T-helper 17 cell (primary cell): Measurements from ENCODE around the gene FANCC. TPM values are rescaled to one million over a fixed set of nuclear protein-coding genes. Genes with fewer than 3 reads are reported as not detected.

ENCODE experiments used
- ATAC-seq: fragments of 150-1000 bp; cut with Tn5 transposase; 2 replicates; pipeline ENCODE4 v1.10.0; 2021; ENCODE audit warnings: mild to moderate bottlenecking, moderate library complexity
- DNase-seq, 3 donors: peaks; one replicate each; pipeline versions ENCODE4 v3.0.0 to v3.0.0-alpha.2; 2020 to 2021
- H3K9me3 ChIP-seq: one replicate; pipeline ENCODE4 v1.7.0; 2013; ENCODE audit warnings: low read length, mild to moderate bottlenecking; ENCODE audit not compliant: control insufficient read depth, poor library complexity, severe bottlenecking
- H3K27ac Mint-ChIP-seq: one replicate; pipeline ENCODE4 v1.8.0; 2022; ENCODE audit warnings: mild to moderate bottlenecking, moderate library complexity, mixed read lengths
- H3K27me3 Mint-ChIP-seq: one replicate; pipeline ENCODE4 v1.8.0; 2022; ENCODE audit warnings: mixed read lengths
- H3K36me3 Mint-ChIP-seq: one replicate; pipeline ENCODE4 v1.8.0; 2022; ENCODE audit warnings: low read depth, mixed read lengths
- H3K4me1 Mint-ChIP-seq: one replicate; pipeline ENCODE4 v1.8.0; 2022; ENCODE audit warnings: mild to moderate bottlenecking, mixed read lengths
- H3K4me3 Mint-ChIP-seq: one replicate; pipeline ENCODE4 v1.8.0; 2022; ENCODE audit warnings: mild to moderate bottlenecking, moderate library complexity, mixed read lengths
- total RNA-seq, 4 donors: library from RNA in 2 of 4; stranded (reverse) in 2 of 4; gene quantifications; one replicate each; pipeline ENCODE4 v1.2.3 and lab custom pipeline; 2022 to 2026

FANCC gene
- total RNA-seq, 2 donors from 2014 or later, result 3.7 to 3.9 TPM

GRCh38 chr9:95116002-95116807, 201.3 kb downstream of the FANCC start:
- ATAC-seq, result no peak

DNA sequence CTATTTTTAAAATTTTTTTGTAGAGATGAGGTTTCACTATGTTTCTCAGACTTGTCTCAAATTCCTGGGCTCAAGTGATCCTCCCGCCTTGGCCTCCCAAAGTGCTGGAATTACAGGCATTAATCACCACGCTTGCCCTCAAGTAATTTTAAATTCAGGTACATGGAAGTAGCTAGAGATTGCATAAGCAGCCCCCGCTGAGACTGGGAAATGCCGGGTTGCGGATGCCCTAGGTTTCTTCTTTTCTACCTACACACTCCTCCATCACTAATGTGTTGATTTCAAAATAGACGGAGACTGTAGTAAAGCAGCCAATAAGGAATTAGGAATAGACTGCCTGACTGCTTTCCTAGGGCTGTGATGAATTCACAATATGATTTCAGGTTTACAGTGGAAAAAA, 202.4 kb downstream of the FANCC start:
- DNase-seq, result no peak
- Mint-ChIP-seq H3K4me1 (no peaks in the 10 kb centered on the region), H3K4me3 (no peak overlapping the region), H3K27ac (no peak overlapping the region), H3K27me3 (no peaks in the 10 kb centered on the region), H3K36me3 (no peaks in the 10 kb centered on the region)
- H3K9me3 ChIP-seq, result no peaks in the 10 kb centered on the region
- ATAC-seq, result no peak

More at GRCh38 chr9:95116002-95116807, 201.3 kb downstream of the FANCC start:
- Mint-ChIP-seq H3K4me1 (no peaks in the 10 kb centered on the region), H3K4me3 (no peak overlapping the region), H3K27ac (no peak overlapping the region), H3K27me3 (no peaks in the 10 kb centered on the region), H3K36me3 (no peaks in the 10 kb centered on the region)
- H3K9me3 ChIP-seq, result no peaks in the 10 kb centered on the region
- DNase-seq, result no peak

- no peak overlapping the region for H3K27ac Mint-ChIP-seq
- no peak overlapping the region for H3K4me3 Mint-ChIP-seq
- H3K36me3 Mint-ChIP-seq, result no peaks in the 10 kb centered on the region
- ATAC-seq, result no peak
- H3K27me3 Mint-ChIP-seq, result no peaks in the 10 kb centered on the region
- H3K4me1 Mint-ChIP-seq, result no peaks in the 10 kb centered on the region
- no peaks in the 10 kb centered on the region for H3K9me3 ChIP-seq
- DNase-seq, result no peak
These were observed 204.9 kb downstream of the FANCC start for GRCh38 chr9:95112436-95113280.

DNA sequence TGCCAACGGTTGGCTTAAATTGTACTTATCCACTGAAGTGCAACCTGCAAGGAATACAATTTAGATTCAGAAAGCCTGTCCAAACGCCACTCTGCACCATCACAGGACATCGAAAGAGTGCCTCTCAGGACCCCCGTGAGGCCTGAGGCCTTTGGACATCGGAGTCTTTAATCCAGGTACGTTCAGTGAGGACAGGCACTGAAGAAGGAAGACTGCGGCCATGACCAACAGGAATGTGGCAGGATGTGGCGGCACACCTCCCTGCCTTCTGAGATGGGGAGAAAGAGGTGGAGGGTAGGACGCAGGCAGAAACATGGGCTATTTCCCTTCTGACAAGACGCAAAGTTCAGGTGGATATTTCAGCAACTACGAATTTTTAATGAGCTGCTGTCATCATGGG, 205.8 kb downstream of the FANCC start:
- ATAC-seq, result no peak
- Mint-ChIP-seq H3K4me1 (no peaks in the 10 kb centered on the region), H3K27me3 (no peaks in the 10 kb centered on the region), H3K4me3 (no peak overlapping the region), H3K27ac (no peak overlapping the region), H3K36me3 (no peaks in the 10 kb centered on the region)
- no peak for DNase-seq
- H3K9me3 ChIP-seq, result no peaks in the 10 kb centered on the region

- Mint-ChIP-seq H3K27me3 (no peaks in the 10 kb centered on the region), H3K4me3 (no peak overlapping the region), H3K27ac (no peak overlapping the region), H3K4me1 (no peaks in the 10 kb centered on the region), H3K36me3 (no peaks in the 10 kb centered on the region)
- no peak for DNase-seq
- H3K9me3 ChIP-seq, result no peaks in the 10 kb centered on the region
- no peak for ATAC-seq
These were observed 206.5 kb downstream of the FANCC start for GRCh38 chr9:95110921-95111525.

- H3K27me3 Mint-ChIP-seq, result no peaks in the 10 kb centered on the region
- no peaks in the 10 kb centered on the region for H3K4me1 Mint-ChIP-seq
- no peaks in the 10 kb centered on the region for H3K9me3 ChIP-seq
- H3K4me3 Mint-ChIP-seq, result no peak overlapping the region
- no peaks in the 10 kb centered on the region for H3K36me3 Mint-ChIP-seq
- ATAC-seq (no peak), DNase-seq (no peak)
- peak overlapping the region; percentile 62 for H3K27ac Mint-ChIP-seq
These were observed 208.1 kb downstream of the FANCC start for GRCh38 chr9:95109456-95109855.

- no peaks in the 10 kb centered on the region for H3K36me3 Mint-ChIP-seq
- DNase-seq, result no peak
- H3K4me3 Mint-ChIP-seq, result no peak overlapping the region
- H3K9me3 ChIP-seq, result no peaks in the 10 kb centered on the region
- H3K27me3 Mint-ChIP-seq, result no peaks in the 10 kb centered on the region
- H3K27ac Mint-ChIP-seq, result peak overlapping the region; percentile 62
- no peaks in the 10 kb centered on the region for H3K4me1 Mint-ChIP-seq
- ATAC-seq, result no peak
These were observed 208.7 kb downstream of the FANCC start for GRCh38 chr9:95108777-95109176.

GRCh38 chr9:95107976-95108375, 209.5 kb downstream of the FANCC start:
- H3K9me3 ChIP-seq, result no peaks in the 10 kb centered on the region
- no peak overlapping the region for H3K4me3 Mint-ChIP-seq
- ATAC-seq, result no peak
- no peak for DNase-seq
- H3K4me1 Mint-ChIP-seq, result no peaks in the 10 kb centered on the region
- H3K27ac Mint-ChIP-seq, result peak overlapping the region; percentile 62
- no peaks in the 10 kb centered on the region for H3K36me3 Mint-ChIP-seq
- H3K27me3 Mint-ChIP-seq, result no peaks in the 10 kb centered on the region

DNA sequence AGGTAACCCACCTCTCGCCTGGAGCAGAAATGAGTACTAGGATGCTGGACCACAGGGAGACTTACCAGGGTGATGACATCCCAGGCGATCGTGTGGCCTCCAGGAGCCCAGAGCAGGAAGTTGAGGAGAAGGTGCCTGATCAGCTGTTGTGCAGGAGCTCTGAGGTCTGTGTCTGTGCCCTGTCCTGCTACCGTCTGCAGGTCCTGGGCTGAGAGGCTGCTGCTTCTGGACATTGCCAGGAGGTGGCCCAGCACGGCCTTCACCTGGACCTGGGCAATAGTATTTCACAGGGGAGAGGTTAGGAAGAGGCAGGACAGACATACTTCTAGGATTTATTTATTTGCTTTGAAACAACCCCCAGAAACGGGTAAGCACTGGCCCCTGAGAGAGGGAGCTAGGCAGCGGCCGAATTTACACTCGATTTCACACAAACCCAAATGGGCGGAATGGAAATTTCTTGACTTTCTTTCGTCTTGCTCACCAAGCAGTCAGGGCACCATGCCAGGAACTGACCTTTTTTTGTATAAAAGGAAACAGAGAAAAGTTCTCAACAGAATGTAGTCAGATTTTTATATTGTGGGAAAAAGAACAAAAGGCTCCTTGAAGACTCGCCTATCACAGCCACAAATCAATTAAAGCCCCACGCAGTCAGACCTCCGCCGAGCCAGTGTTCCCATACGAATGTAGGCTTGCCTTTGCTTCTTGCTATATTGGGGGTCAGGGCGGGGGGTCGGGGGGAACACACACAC, 210.3 kb downstream of the FANCC start:
- no peaks in the 10 kb centered on the region for H3K9me3 ChIP-seq
- Mint-ChIP-seq H3K36me3 (no peaks in the 10 kb centered on the region), H3K27me3 (no peaks in the 10 kb centered on the region), H3K4me1 (no peaks in the 10 kb centered on the region), H3K27ac (no peak overlapping the region), H3K4me3 (no peak overlapping the region)
- no peak for ATAC-seq
- DNase-seq, result no peak

DNA sequence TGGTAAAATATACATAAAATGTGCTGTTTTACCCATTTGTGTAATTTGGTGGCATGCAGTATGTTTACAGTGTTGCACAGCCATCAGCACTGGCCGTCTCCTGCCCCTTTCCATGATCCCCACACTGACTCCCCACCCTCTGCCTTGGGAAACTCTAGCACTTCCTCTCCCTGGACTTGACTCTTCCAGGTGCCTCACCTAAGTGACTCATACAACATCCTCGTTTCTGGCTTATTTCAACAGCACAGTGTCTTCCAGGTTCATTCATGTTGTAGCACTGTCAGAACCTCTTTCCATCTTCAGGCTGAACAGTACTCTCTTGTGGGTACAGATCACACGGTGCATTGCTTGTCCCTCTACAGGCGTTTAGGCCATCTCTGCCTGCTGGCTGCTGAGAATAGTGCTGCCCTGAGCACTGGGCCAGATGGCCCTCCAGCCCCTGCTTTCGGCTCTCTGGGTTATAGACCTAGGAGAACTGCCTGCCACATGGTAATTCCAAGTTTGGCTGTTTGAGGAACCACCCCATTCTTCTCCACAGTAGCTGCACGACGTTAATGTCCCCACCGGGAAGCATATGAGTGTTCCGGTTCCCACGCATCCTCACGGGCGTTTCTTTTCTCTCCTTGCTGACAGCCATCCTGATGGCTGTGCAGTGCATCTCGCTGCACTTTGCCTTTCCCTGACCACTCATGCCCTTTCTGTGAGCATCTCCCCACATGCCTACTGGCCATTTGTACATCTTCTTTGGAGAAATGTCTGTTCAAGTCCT, 211.8 kb downstream of the FANCC start:
- ATAC-seq (no peak), DNase-seq (no peak)
- Mint-ChIP-seq H3K36me3 (no peaks in the 10 kb centered on the region), H3K4me3 (no peak overlapping the region), H3K27ac (no peak overlapping the region), H3K4me1 (no peaks in the 10 kb centered on the region), H3K27me3 (no peaks in the 10 kb centered on the region)
- H3K9me3 ChIP-seq, result no peaks in the 10 kb centered on the region

- Mint-ChIP-seq H3K4me3 (no peak overlapping the region), H3K27me3 (no peaks in the 10 kb centered on the region), H3K36me3 (no peaks in the 10 kb centered on the region), H3K27ac (no peak overlapping the region), H3K4me1 (no peaks in the 10 kb centered on the region)
- H3K9me3 ChIP-seq, result no peaks in the 10 kb centered on the region
- ATAC-seq, result no peak
- no peak for DNase-seq
These were observed 212.5 kb downstream of the FANCC start for GRCh38 chr9:95104980-95105379.

GRCh38 chr9:95104581-95104960, 212.9 kb downstream of the FANCC start:
- no peak for ATAC-seq
- H3K9me3 ChIP-seq, result no peaks in the 10 kb centered on the region
- no peaks in the 10 kb centered on the region for H3K27me3 Mint-ChIP-seq
- no peaks in the 10 kb centered on the region for H3K4me1 Mint-ChIP-seq
- no peak overlapping the region for H3K27ac Mint-ChIP-seq
- DNase-seq, result no peak
- no peak overlapping the region for H3K4me3 Mint-ChIP-seq
- H3K36me3 Mint-ChIP-seq, result no peaks in the 10 kb centered on the region
